NCI-H146 treated with DMSO at 0.1 percent for 48 hours (cell line): ENCODE results near the gene MAP4K4.
"Not testable (repeated sequence)": the region's sequence is repeated elsewhere in the genome, so short reads cannot be mapped to it uniquely, and the experiment has no call there.

Experiments
- DNase-seq: peaks from one replicate; lab custom pipeline; 2025; ENCODE audit not compliant: unreplicated experiment; lab: John Stamatoyannopoulos, UW

MAP4K4 gene

DNA sequence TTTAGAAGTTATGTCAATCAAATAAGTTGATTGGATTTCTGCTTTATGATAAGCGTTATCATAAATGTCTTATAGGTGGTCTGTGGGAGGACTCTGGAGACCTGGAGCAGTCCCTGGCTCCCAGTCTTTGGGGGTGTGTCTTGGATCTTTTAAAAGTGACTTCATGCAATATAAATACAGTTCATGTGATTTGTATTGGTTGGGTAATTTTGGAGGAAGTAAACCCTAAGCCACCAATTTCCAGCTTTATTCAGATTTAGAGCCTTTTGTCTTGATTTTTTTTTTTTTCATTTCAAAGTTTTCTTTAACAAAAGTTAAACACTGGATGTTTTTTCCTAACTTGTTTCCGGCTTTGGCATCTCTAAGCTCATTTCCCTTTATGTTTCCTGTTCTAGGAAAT is 68.8 kb downstream of the MAP4K4 start:
- DNase-seq: no peak

DNA sequence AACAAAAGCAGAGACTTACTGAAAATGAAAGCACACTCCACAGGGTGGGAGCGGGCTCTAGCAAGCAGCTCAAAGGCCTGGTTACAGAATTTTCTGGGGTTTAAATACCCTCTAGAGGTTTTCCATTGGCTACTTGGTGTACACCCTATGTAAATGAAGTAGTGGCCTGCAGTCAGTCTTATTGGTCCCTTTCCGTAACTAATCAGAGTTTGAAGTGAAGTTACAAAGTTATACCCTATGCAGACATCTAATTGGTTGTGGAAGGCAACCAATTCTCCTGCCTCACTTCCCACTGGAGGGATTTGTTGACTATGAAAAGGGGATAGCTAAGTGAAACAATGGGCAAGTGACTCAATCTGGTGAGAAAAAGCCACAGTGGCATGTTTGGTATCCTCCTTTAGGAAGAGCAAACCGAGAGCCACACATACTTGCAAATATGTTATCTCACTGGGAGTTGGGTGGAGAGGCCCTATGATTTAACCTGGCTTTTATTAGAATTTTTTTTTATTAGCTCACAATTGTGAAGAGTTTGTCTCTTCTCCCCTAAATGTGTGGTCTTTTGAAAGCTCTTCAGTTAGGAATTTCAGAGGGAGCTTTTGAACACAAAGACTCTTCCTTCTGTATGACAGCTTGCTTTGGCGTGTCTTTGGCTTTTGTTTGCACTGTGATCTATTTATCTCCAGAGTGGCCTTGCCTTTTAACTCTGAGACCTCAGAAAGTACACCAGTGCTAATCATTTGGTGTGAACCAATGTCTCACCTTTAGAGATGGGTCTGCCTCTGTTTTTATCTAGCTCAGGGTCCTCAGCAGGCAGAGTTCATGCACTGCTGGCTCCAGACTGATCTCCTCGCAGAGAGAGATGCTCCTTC is 69.6 kb downstream of the MAP4K4 start:
- DNase-seq: no peak

DNA sequence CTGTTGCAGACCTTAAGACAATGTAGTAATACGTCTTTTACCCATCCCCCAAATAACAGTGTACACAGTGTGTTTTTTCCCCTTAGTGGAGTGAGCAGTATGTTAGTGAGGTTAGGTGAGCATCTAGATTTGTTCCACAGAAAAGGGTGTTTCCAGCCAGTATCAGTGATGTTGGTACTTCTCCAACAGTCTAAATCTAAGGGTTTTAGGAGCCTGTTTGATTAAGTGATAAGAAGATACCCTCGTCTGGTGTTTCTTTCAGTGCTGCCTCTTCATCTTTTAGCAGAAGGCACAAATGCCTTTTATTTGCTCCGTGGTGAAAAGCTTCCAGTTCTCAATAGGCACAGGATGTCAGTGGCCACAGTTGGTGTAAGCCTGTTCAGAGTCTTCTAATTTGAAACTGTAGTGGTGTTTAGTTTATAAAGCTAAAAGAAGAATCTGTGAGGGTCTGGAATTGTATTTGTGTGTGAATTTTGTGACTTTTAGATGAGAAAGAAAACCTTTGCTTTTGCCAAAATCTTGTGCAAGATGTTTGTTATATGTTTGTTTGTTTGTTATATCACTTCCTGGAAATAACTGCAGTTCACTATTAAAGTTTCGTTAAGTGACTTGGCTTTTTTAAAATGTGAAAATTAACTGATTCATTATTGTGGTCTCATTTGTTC is 71.2 kb downstream of the MAP4K4 start:
- no peak for DNase-seq

GRCh38 chr2:101769726-101770125 is 72.2 kb downstream of the MAP4K4 start:
- DNase-seq: not testable (repeated sequence)

DNA sequence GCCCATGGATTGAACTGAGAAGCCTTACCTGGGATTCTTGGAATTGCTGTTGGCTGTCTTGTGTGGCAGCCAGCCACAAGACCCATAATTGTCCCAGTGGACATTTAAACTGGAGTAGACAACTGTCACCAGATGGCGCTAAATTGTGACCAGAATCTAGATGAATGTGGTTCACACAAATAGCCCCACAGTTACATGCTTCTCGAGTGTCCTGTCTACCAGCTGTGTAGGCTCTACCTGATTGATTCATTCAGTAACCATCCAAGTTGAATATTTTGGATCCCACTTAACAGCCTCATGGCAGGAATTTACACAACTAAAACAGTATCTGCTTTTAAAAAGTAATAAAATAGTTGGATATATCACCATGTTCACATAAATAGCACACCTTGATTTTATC is 73.2 kb downstream of the MAP4K4 start:
- peak; percentile 34 for DNase-seq

DNA sequence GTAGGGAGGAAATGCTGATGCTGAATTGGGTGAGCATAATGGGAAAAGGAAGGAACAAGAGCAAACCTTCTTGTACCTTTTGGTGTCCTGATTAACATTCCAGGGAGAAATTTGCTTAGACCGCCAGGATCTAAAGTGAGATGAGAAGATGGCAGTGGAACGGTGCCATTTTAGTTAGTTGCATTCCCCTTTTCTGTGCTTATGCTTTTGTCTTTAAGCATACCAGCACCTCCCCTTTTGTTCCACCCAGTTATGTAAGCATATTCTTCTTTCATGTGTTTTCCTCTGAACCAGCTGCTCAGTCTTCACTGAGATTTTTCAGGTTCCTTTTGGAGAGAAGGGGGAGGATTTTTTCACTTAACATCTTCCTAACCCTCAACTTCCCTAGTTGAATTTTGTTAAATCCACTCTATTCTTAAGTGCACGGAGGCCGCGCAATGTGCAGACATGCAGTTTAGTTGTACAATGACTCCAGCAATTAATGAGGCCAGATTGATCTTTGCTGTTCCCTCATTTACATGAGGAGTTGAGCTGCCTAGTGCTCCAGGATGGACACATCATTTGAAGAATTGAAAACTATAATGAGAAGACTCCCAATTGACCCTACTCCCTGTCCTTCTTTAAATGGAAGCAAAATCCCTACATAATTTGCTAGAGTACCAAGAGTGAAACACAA is 73.9 kb downstream of the MAP4K4 start:
- no peak for DNase-seq

DNA sequence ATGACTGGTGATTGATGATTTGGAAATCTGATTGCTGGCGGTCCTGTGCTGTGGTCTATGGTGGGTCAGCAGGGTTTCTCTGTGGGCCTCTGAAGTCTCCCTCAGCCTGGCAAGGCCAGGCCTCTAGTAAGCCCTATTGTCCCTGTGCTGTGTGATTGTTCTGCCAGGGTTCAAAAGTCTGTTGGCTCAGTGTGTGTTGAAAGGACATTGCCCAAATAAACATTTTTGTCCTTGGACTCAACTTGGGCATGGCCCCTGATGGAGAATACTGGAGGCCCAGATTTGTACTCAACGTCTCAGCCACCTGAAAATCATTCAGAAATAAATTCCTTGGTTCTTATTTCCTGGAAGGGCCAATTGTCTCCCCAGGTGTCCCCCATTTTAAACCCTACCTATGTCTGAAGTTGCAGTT is 74.4 kb downstream of the MAP4K4 start:
- DNase-seq: no peak

- DNase-seq: no peak
Measured at GRCh38 chr2:101773137-101773536, 75.6 kb downstream of the MAP4K4 start.

- not testable (repeated sequence) for DNase-seq
Measured at GRCh38 chr2:101773961-101774360, 76.5 kb downstream of the MAP4K4 start.

DNA sequence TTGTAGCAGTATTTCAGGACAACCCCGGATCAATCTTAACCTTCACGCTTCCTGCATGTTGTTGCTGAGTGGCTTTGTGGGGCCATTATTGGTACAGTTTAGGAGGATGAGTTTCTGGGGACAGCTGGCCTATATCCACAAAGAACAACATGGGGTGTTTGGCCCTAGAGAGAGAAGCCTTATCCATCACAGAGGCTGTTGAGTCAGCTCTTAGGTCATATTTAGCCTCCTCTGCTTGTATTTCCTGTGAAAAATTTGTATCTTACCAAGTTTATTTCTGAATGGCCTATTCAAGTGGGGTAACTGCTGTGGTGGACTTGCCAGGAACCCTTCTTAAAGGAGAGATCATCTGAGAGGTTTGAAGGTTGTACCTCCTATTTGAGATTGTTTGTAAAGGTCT is 77.6 kb downstream of the MAP4K4 start:
- DNase-seq: no peak

DNA sequence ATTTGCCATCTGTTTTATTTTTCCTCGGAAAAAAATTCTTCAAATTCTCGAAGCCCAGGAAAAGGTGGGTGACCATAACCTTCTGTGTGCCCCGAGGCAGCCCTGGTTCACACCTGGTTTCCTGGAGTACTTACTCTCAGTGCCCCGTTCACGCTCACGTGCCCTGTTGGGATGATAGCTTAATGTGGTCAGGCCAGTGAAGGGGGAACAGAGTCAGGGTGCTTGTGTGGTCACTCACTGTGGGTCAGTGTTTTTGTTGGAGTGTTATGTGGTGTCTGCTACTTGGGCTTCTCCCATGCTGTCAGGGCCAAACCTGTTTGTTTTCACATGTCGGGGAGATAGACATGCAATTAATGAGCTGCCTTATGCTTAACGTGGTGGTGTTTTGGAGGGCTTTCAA is 78.1 kb downstream of the MAP4K4 start:
- no peak for DNase-seq

GRCh38 chr2:101776172-101777043 is 78.9 kb downstream of the MAP4K4 start:
- DNase-seq: no peak

GRCh38 chr2:101777337-101777736 is 79.8 kb downstream of the MAP4K4 start:
- DNase-seq: no peak

- no peak for DNase-seq
Measured at GRCh38 chr2:101778102-101778501, 80.6 kb downstream of the MAP4K4 start.

GRCh38 chr2:101779190-101779589 is 81.7 kb downstream of the MAP4K4 start:
- DNase-seq: no peak

DNA sequence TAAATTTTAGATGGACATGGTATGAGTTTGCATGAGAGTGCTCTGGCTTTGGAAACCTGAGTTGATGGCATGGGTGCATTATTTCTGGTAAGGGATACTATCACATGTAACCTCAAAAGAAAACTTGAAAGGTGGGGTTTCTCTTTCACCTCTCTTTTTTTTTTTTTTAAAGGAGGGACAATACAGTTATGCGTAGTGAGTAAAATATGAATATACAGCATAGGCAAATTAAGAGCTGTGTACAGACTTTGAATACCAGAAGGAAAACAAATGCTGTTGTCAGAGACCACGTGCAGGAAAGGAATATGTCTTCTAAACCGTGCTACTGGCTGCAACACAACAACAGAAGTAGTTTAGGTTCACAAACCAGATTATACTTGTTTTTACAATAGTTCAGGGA is 82.1 kb downstream of the MAP4K4 start:
- DNase-seq: no peak

GRCh38 chr2:101781326-101781725 is 83.8 kb downstream of the MAP4K4 start:
- DNase-seq: no peak

- peak; percentile 64 for DNase-seq
Measured at GRCh38 chr2:101781791-101782426, 84.4 kb downstream of the MAP4K4 start.

DNA sequence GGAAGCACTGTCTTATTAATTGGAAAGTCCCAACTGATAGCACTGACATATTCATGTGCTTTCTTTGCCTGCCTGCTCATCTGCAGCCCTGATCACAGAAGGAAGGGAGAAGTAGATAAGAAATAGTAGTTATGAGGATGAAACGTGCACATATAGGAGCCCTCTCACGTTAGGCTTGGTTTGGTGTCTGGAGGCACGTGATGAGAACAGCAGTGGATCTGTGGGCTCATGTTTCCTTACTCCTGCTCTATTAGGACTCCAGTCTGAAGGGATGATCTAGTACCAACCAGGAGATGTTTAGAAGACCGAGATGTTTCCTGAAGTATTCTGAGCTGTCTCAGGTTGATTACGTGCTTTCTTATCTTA is 84.9 kb downstream of the MAP4K4 start:
- no peak for DNase-seq

DNA sequence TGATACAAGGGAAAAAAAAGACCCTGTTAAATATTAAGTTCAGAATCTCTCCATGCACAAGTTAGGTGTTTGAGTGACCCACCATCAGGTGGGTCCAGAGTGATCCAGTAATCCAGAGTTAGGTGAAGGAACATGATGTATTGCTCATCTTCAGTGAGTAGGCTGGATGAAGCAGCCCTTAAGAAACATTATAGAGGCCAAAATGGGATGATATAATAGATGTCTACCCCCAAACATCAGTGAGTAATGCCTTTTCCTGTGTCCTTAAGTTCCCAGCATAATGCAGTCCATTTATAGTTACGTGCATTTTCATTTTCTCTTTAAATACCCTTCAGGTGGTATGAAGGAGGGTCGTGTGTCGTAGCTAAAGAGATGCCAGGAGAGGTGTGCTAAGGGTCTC is 89.6 kb downstream of the MAP4K4 start:
- no peak for DNase-seq

GRCh38 chr2:101788565-101788964 is 91.1 kb downstream of the MAP4K4 start:
- no peak for DNase-seq
